Measurements from ENCODE around the gene TECR.
A peak's percentile ranks its signal among the peaks of the same experiment; 100 is the strongest.

The TECR gene

GRCh38 chr19:14510311-14511228 lies 18.8 kb upstream of the TECR start:
- DNase-seq, result peak; percentile 27

- DNase-seq, result no peak
Measured at GRCh38 chr19:14511229-14511593, 18.2 kb upstream of the TECR start.

DNA sequence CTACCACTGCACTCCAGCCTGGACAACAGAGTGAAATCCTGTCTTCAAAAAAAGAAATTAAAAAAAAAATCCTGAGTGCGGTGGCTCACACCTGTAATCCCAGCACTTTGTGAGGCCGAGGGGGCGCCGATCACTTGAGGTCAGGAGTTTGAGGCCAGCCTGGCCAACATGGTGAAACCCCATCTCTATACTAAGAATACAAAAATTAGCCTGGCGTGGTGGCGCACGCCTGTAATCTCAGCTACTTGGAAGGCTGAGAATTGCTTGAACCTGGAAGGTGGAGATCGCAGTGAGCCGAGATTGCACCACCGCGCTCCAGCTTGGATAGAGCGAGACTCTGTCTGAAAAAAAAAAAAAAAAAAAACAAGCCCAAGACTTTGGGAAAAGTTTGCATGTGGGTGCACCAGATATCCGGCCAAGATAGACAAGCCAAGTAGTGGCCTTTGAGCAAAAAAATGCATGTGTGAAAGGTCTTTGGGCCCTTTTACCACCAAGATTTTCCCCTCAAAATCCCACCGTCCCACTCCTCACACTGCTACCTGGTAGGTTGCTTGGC lies 16.9 kb upstream of the TECR start:
- no peak for DNase-seq

GRCh38 chr19:14514215-14514863 lies 15.1 kb upstream of the TECR start:
- DNase-seq, result no peak

DNA sequence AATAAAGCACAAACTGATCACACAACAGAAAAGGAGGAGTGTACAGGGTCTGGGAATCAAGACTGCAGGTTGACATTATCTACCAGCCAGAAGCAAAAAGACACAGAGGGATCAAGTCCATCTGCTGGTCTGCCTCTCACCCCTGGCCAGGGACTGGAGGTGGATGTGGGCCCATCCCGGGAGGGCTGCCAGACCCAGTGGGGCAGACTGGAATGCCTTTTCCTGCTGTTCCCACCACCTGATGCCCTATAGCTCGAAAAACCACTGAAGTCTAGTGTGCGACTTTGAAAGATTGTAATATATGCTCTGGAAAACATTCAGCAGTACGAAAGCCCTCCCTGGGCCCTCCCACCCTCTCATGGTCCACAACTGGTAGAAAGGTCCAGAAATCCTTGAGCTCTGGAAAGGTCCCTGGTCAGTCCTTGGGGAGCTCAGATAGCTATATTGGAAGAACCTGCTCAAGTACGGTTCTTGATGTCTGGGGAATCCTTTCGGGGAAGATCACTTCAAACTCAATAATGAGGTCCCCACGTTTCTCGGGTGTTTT lies 13.8 kb upstream of the TECR start:
- DNase-seq, result no peak

DNA sequence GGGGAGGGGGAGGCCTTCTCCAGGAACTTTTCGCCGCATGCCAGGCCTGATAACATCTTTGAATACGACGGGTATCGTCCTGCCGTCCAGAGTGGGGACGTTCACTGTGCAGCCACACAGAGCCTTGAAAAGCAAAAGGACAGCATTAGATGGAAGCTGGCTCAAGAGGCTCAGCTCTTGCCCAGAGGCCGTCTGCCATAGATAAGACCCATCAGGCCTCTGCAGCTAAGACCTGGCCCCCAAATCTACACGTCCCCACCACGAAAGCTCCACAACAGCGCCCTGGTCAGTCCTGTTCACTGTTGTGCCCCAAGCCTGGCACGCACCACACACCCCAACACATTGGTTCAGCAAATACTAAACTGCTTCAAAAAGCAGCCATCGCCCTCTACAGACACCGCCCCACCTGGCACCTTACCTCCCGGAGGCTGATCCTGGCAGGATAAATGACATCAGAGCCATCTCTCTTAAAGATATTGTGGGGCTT lies 13.3 kb upstream of the TECR start:
- DNase-seq, result no peak

DNA sequence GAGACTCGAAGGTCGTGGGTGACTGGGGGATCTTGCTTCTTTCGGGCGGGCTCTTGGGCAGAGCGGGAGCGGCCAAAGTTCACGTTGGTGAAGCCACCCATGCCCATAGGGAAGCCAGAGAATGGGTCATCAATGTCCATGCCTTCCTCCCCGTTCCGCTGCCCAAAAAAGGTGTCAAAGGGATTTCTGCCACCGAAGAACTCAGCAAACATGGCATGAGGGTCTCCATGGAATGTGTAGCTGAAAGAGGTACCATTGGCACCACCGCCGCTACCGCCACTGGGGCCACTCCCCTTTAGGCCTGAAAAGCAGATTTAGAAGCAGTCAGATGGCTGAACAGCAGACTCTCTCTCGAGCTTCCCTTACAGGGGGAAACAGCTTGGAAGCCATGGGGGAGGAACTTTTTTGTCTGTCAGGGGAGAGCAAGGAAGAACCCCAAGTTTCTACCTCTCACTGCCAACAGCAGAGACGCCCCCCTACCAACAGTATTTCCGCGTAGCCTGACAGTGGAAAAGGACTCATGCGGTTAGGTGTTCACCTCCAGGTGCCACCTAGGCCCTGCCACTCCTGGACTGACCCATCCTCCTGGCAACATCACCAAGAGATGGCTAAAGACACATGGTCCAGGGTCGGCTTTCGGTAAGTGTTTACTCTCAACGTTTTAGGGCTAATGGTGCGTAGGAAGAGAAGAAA lies 12.5 kb upstream of the TECR start:
- DNase-seq, result no peak

- no peak for DNase-seq
Measured at GRCh38 chr19:14517446-14517839, 12.0 kb upstream of the TECR start.

DNA sequence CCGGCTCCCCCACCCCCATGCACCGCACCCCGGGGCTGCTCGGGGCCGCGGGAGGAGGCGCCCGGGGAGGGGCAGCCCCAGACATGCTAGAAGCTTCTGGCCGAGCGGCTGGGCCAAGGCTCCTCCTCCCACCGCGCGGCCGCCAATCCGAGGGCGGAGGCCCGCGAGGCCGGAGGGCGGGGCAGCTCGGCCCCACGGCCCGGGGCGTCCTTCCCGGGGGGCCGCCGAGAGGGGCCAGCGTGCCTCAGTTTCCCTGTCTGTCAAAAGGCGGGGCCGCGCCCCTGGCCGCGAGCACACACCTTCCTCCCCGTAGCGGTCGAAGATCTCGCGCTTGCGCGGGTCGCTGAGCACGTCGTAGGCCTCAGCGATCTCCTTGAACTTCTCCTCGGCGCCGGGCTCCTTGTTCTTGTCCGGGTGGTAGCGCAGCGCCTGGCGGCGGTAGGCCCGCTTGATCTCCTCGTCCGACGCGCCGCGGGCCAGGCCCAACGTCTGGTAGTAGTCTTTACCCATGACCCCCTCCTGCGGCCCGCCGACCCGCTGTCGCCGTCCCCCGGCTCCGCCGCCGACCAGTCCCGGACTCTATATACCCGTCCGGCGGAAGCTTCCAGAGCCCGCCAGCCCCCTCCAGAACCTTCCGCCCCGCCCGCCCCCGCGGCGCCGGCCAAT lies 11.4 kb upstream of the TECR start, which contains the start of gene DNAJB1:
Gene DNAJB1, minus strand, starts transcription at position 558 of the 666 bp plus-strand sequence. Its CDS starts 48 bp downstream, at position 510.
- peak; percentile 13 for DNase-seq

DNA sequence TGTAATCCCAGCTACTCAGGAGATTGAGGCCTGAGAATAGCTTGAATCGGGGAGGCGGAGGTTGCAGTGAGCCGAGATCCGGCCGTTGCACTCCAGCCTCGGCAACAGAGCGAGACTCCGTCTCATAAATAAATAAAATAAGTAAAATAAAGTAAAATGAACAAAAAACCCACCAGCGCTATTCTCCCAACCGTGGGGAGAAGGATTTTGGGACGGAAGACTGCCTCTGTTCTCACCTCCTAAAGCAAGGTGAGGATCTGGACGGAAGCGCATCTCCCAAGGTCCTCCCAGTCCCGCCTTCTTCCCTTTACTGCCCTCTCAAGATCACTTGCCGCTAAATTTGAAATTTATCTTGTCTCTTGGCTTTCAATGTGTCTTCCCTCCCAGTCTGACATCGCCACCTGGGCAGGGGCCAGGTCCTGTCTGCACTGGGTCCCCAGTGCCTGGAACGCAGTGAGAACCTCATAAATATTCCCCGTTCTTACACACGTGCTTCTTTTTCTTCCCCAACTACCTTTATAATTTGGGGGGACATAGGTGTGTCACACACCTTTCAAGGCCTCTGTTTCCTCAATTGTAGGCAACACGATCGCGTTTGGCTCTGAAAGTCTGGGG lies 10.0 kb upstream of the TECR start:
- DNase-seq, result no peak

- no peak for DNase-seq
Measured at GRCh38 chr19:14519860-14520407, 9.5 kb upstream of the TECR start.

DNA sequence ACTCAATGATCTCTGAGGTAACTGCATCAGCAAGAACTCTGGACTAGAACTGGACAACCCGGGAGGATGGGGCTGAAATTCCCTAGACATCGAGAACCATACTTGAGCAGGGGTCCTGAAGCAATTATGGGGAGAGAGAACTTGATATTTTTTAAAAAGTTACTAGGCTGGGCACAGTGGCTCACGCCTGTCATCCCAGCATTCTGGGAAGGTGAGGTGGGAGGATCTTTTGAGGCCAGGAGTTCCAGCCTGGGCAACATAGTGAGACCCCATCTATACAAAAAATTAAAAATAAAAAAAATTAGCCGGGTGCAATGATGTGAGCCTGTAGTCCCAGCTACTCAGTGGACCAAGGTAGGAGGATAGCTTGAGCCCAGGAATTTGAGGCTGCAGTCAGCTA lies 8.9 kb upstream of the TECR start:
- no peak for DNase-seq

GRCh38 chr19:14525729-14526128 lies 3.7 kb upstream of the TECR start:
- no peak for DNase-seq

GRCh38 chr19:14526423-14526822 lies 3.0 kb upstream of the TECR start:
- no peak for DNase-seq

GRCh38 chr19:14528419-14529253 lies 758 bp upstream of the TECR start:
- DNase-seq, result no peak

DNA sequence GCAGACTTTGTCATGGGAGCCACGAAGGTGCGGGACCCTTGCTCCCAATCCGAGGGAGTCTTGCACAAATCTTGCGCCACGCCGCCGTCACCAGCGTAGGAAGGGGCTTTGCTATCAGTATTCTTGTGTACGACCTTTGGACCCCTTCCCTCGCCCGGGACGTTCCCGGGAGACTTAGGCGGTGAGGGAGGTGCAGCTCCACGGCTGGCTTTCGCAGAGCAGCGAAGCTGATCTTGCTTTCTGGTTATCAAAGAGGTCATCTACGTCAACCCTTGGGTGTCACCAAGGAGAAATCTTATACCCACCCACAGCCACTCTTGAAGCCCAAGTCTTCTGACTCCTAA lies 583 bp downstream of the TECR start:
- peak; percentile 49 for DNase-seq

GRCh38 chr19:14530506-14530905 lies 1.1 kb downstream of the TECR start:
- no peak for DNase-seq

DNA sequence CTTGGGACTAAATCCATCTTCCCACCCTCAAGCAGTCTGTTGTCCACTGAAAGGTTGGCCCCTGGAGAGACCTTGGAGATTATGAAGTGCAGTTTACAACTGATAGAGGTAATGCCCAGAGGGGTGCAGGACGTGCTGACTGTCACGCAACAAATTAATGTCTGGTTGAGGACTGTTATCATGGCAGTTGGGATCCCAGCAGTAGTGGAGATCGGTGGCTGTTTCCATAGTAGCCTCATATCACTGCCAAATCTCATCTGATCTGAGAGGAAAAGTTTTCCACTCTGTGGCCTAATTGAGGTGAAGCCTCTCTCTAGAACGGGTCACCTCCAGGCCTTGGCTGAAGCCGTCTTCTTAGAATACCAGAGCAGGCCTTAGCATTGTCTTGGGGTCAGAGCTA lies 4.1 kb downstream of the TECR start:
- no peak for DNase-seq

DNA sequence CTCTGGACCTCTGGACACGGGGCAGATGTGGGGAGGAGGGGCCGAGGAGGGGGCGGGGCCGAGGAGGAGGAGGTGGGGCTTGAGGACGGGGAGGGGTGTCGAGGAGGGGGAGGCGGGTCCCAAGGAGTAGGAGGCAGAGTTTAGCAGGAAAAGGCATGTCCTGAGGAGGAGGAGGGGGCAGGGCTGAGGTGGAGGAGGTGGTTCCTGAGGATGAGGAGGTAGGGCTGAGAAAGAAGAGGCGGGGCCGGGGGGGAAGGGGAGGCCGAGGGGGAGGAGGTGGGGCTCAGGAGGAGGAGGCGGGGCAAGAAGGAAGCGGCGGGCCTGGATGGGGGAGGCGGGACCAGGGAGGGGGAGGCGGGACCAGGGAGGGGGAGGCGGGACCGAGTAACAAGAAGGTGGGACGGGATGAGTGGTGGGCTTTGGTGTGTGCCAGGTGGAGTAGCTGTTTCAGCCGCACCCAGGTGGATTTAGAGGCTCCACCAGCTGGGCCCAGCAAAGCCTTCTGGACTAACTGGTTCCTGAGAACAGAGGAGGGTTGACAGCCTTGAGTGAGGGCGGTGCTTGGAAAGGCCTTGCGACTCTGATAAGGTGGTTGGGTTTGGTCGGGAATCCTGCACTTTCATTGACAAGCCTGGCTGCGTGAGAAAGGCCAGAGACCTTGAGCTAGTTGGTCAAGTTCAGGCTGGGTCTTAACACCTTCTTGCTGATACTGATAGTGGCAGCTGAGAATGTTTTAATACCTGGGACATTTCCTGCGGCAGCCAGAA lies 7.7 kb downstream of the TECR start:
- no peak for DNase-seq
